H1 (cell line): ENCODE measurements around the gene CORO1C. TPM values are rescaled to one million over a fixed set of nuclear protein-coding genes. Genes with fewer than 3 reads are reported as not detected.

ENCODE experiments used
- CTCF ChIA-PET: fragments of 300-600 bp; sonication (Branson Sonifier 250); formaldehyde crosslinking; loops from one replicate; lab custom pipeline; 2021; ENCODE audit not compliant: partially characterized antibody; lab: Charles Lee
- POLR2A ChIA-PET: fragments of 300-600 bp; sonication (Branson Sonifier 250); formaldehyde crosslinking; loops from one replicate; lab custom pipeline; 2021; ENCODE audit warnings: inconsistent platforms; ENCODE audit not compliant: partially characterized antibody; lab: Charles Lee
- DNase-seq, 2 experiments: peaks; one replicate each; pipeline versions ENCODE4 v3.0.0 to v3.0.0-alpha.2; 2010 to 2022; ENCODE audit warnings: low spot score in 2 of 2, low read depth in 1 of 2, mixed read lengths in 1 of 2
- FAIRE-seq: peaks from 2 replicates; lab custom pipeline; 2011; peaks lifted over from hg19 to GRCh38; lab: Jason Lieb, UNC
- H2AFZ ChIP-seq: 2 replicates; pipeline ENCODE4 v1.8.1; 2012; ENCODE audit warnings: low read length, inconsistent platforms
- H2AK5ac ChIP-seq: 2 replicates; pipeline ENCODE4 v1.6.1; 2013; ENCODE audit warnings: low read depth, low read length
- H2BK120ac ChIP-seq: replicated peaks from 2 replicates; pipeline ENCODE3; 2013; ENCODE audit warnings: low read depth, low read length, inconsistent platforms
- H2BK12ac ChIP-seq: 2 replicates; pipeline ENCODE4 v1.6.1; 2013; ENCODE audit warnings: low read depth, low read length
- H2BK15ac ChIP-seq: 2 replicates; pipeline ENCODE4 v1.6.1; 2013; ENCODE audit warnings: low read length
- H2BK20ac ChIP-seq: 2 replicates; pipeline ENCODE4 v1.6.1; 2013; ENCODE audit warnings: low read length
- H2BK5ac ChIP-seq: 2 replicates; pipeline ENCODE4 v1.6.1; 2013; ENCODE audit warnings: low read depth, low read length
- H3K14ac ChIP-seq: 2 replicates; pipeline ENCODE4 v1.6.1; 2013; ENCODE audit warnings: inconsistent platforms; ENCODE audit not compliant: insufficient read length
- H3K18ac ChIP-seq: 2 replicates; pipeline ENCODE4 v1.6.1; 2013; ENCODE audit warnings: low read length; ENCODE audit errors: extremely low read depth
- H3K23ac ChIP-seq: 2 replicates; pipeline ENCODE4 v1.6.1; 2013; ENCODE audit warnings: inconsistent platforms; ENCODE audit not compliant: insufficient read length
- H3K23me2 ChIP-seq: 2 replicates; pipeline ENCODE4 v1.6.1; 2013; ENCODE audit warnings: low read depth, low read length
- H3K27ac ChIP-seq: 2 replicates; pipeline ENCODE4 v1.6.1; 2011; ENCODE audit warnings: low read depth, low read length, inconsistent platforms
- H3K27me3 ChIP-seq, 4 experiments: replicated peaks in 1 of 4; 1 replicate in 1 of 4; 2 replicates in 3 of 4; pipeline versions ENCODE4 v1.6.1 to v1.8.1; 2011 to 2013; ENCODE audit warnings: low read length in 3 of 4, mild to moderate bottlenecking in 3 of 4, inconsistent platforms in 2 of 4, mixed read lengths in 2 of 4, moderate library complexity in 1 of 4; ENCODE audit not compliant: control insufficient read depth in 3 of 4, insufficient read depth in 3 of 4; ENCODE audit errors: extremely low read depth in 1 of 4
- H3K36me3 ChIP-seq, 4 experiments: 2 replicates each; pipeline versions ENCODE4 v1.6.1 to v1.8.1; 2011 to 2013; ENCODE audit warnings: mild to moderate bottlenecking in 4 of 4, low read length in 3 of 4, moderate library complexity in 2 of 4, control low read depth in 1 of 4, inconsistent platforms in 1 of 4; ENCODE audit not compliant: insufficient read depth in 4 of 4, control insufficient read depth in 2 of 4
- H3K4ac ChIP-seq: replicated peaks from 2 replicates; pipeline ENCODE3; 2013; ENCODE audit warnings: low read length, low read depth, mixed read lengths, inconsistent platforms; ENCODE audit not compliant: insufficient read length
- H3K4me1 ChIP-seq, 4 experiments: replicated peaks in 1 of 4; 1 replicate in 1 of 4; 2 replicates in 3 of 4; pipeline versions ENCODE4 v1.6.1 to v1.8.1; 2011 to 2013; ENCODE audit warnings: low read length in 3 of 4, inconsistent platforms in 2 of 4, mixed read lengths in 1 of 4; ENCODE audit not compliant: insufficient read depth in 4 of 4, control insufficient read depth in 3 of 4
- H3K4me2 ChIP-seq, 2 experiments: 2 replicates each; pipeline versions ENCODE4 v1.6.1 to v1.8.1; 2011 to 2013; ENCODE audit warnings: low read depth in 2 of 2, low read length in 2 of 2, control low read depth in 1 of 2, inconsistent platforms in 1 of 2, mild to moderate bottlenecking in 1 of 2; ENCODE audit not compliant: insufficient read depth in 1 of 2
- H3K4me3 ChIP-seq, 4 experiments: fragments of 200-600, 300-600 bp in 1 of 4; sonication (generic), shearing (Covaris generic), sonication (Bioruptor Twin) in 1 of 4; 2 replicates each; pipeline versions ENCODE4 v1.5.1 to v1.8.1; 2011 to 2016; ENCODE audit warnings: low read length in 4 of 4, low read depth in 3 of 4, control low read depth in 2 of 4, inconsistent platforms in 2 of 4, mild to moderate bottlenecking in 2 of 4, mixed read lengths in 1 of 4, moderate library complexity in 1 of 4; ENCODE audit not compliant: insufficient read depth in 2 of 4; ENCODE audit errors: extremely low read depth in 1 of 4
- H3K56ac ChIP-seq: replicated peaks from 2 replicates; pipeline ENCODE3; 2013; ENCODE audit warnings: low read depth, mild to moderate bottlenecking, mixed read lengths, low read length, inconsistent platforms; ENCODE audit not compliant: insufficient read length
- H3K79me1 ChIP-seq: 2 replicates; pipeline ENCODE4 v1.6.1; 2013; ENCODE audit warnings: low read depth, low read length, control low read depth
- H3K79me2 ChIP-seq, 2 experiments: 2 replicates each; pipeline versions ENCODE4 v1.6.1 to v1.8.1; 2012 to 2013; ENCODE audit warnings: low read length in 2 of 2, mild to moderate bottlenecking in 2 of 2, inconsistent platforms in 1 of 2; ENCODE audit not compliant: insufficient read depth in 2 of 2, control insufficient read depth in 1 of 2
- H3K9ac ChIP-seq, 4 experiments: replicated peaks in 1 of 4; 1 replicate in 1 of 4; 2 replicates in 3 of 4; pipeline versions ENCODE4 v1.6.1 to v1.8.1; 2011 to 2013; ENCODE audit warnings: low read depth in 3 of 4, low read length in 3 of 4, control low read depth in 2 of 4, mild to moderate bottlenecking in 2 of 4, moderate library complexity in 2 of 4, inconsistent platforms in 1 of 4; ENCODE audit errors: extremely low read depth in 1 of 4
- H3K9me3 ChIP-seq, 2 experiments: 2 replicates each; pipeline versions ENCODE4 v1.6.1 to v1.8.1; 2012 to 2013; ENCODE audit warnings: mild to moderate bottlenecking in 2 of 2, moderate library complexity in 2 of 2, control low read depth in 1 of 2, inconsistent platforms in 1 of 2, low read depth in 1 of 2, low read length in 1 of 2, mixed read lengths in 1 of 2; ENCODE audit not compliant: insufficient read depth in 2 of 2
- H4K20me1 ChIP-seq, 2 experiments: replicated peaks in 1 of 2; 2 replicates each; pipeline versions ENCODE3 to v1.8.1; 2011 to 2013; ENCODE audit warnings: inconsistent platforms in 2 of 2, low read length in 2 of 2, mild to moderate bottlenecking in 1 of 2; ENCODE audit not compliant: insufficient read depth in 2 of 2, control insufficient read depth in 1 of 2
- H4K5ac ChIP-seq: 2 replicates; pipeline ENCODE4 v1.6.1; 2013; ENCODE audit warnings: low read length, low read depth, mixed read lengths, inconsistent platforms; ENCODE audit not compliant: insufficient read length
- H4K8ac ChIP-seq: 2 replicates; pipeline ENCODE4 v1.8.0; 2013; ENCODE audit warnings: mild to moderate bottlenecking, moderate library complexity, low read length, inconsistent platforms; ENCODE audit not compliant: insufficient read depth; ENCODE audit errors: extremely low read depth
- H4K91ac ChIP-seq: replicated peaks from 2 replicates; pipeline ENCODE3; 2013; ENCODE audit warnings: low read length, mixed read lengths, inconsistent platforms; ENCODE audit not compliant: insufficient read length
- KDM5A ChIP-seq: fragments of 200-600 bp; IDR thresholded peaks from 2 replicates; pipeline ENCODE4 v1.7.1; 2012; ENCODE audit warnings: mild to moderate bottlenecking, low read length, inconsistent platforms, mixed read lengths
- NANOG ChIP-seq: IDR thresholded peaks from 2 replicates; pipeline ENCODE4 v1.6.1; 2011; ENCODE audit warnings: low read length, low read depth, mild to moderate bottlenecking, inconsistent platforms; ENCODE audit not compliant: insufficient read depth, poor library complexity, severe bottlenecking
- WGBS, 2 experiments: shearing (Covaris generic) in 1 of 2; methylation state at CpG; one replicate each; pipeline versions ENCODE4 v1.1.6 to v1.1.7; 2013 to 2015; ENCODE audit warnings: low lambda C conversion rate in 2 of 2, mixed read lengths in 2 of 2, inconsistent platforms in 1 of 2, low coverage in 1 of 2, missing lambda C conversion rate in 1 of 2; ENCODE audit not compliant: insufficient replicate concordance in 2 of 2, insufficient coverage in 1 of 2, insufficient read length in 1 of 2; ENCODE audit errors: extremely low coverage in 1 of 2, missing lambda C conversion rate in 1 of 2; 5-methylcytosine and 5-hydroxymethylcytosine counted together
- polyA plus RNA-seq, 7 experiments: library from polyadenylated mRNA; depleted of rRNA in 3 of 7; stranded (reverse) in 5 of 7; unstranded in 2 of 7; fragments of >200 nt in 5 of 7; fragments of 200-250 nt in 2 of 7; gene quantifications; 1 replicate in 5 of 7; 2 replicates in 1 of 7; 4 replicates in 1 of 7; pipeline versions ENCODE4 v1.2.1 to v1.2.3, GENCODE V29; 2011 to 2013; ENCODE audit warnings: missing spikeins in 2 of 7, mixed read lengths in 2 of 7
- total RNA-seq: library from RNA; stranded (reverse); fragmentation: NEBNext Ultra II Directional; extraction: Animal tissue kit (Norgen Biotek cat#: 25700); gene quantifications from 2 replicates; pipeline ENCODE4 v1.2.1, GENCODE V29; 2021

CORO1C gene
- total and polyA plus RNA-seq, 2 of the 8 experiments (the other 6 are each of a cell fraction or from before 2014, with no cell fraction given), result 72.7 to 120 TPM

- FAIRE-seq (no peak), DNase-seq (no peak)
- H3K14ac ChIP-seq, result no peak overlapping the region
- CTCF ChIA-PET, result interaction anchor here (0.6 to 10.0 kb wide), 10 partner anchors 9 to 454 kb away, joined by 3 to 90 read pairs (median 4); partner anchors contain the start of gene ALKBH2
- H2AK5ac ChIP-seq, result no peak overlapping the region
- WGBS, 2 experiments, result 93% methylated on average over 11 of the region's 11 CpGs; no CpG with 5 or more reads in 1 of the 2 experiments
- no peak overlapping the region for H2BK15ac ChIP-seq
- H3K27ac ChIP-seq, result 0 out of 2 replicates have a peak overlapping the region, but pooled peaks have one; percentile 28
- H3K56ac ChIP-seq, result peak overlapping the region; percentile 20
- no peaks in the 10 kb centered on the region for H4K20me1 ChIP-seq
- no peaks in the 10 kb centered on the region for H3K27me3 ChIP-seq
- H3K4ac ChIP-seq, result no peak overlapping the region
- peak overlapping the region; percentile 31 to 57; a peak in 3 of 4 replicates for H3K4me2 ChIP-seq
- H3K9me3 ChIP-seq, result no peaks in the 10 kb centered on the region
- H3K79me1 ChIP-seq, result no peaks in the 10 kb centered on the region
- H2BK120ac ChIP-seq, result peak overlapping the region; percentile 44
- H3K4me1 ChIP-seq, result peaks cover 18 to 40% (median 25%) of the 10 kb centered on the region in 4 experiments
- no peaks in the 10 kb centered on the region for H3K23me2 ChIP-seq
- peak overlapping the region; percentile 44 for H4K5ac ChIP-seq
- POLR2A ChIA-PET, result interaction anchor here (0.6 to 2.5 kb wide), 11 partner anchors 9 to 79 kb away, joined by 3 to 9 read pairs (median 5); partner anchors contain the start of genes ISCU and SART3
- no peaks in the 10 kb centered on the region for H3K79me2 ChIP-seq
- peak overlapping the region; percentile 38 for H4K91ac ChIP-seq
- no peak overlapping the region for H2AFZ ChIP-seq
- no peak overlapping the region for H3K23ac ChIP-seq
- peak overlapping the region; percentile 93; the same call in 1 of the 2 replicates for H2BK20ac ChIP-seq
- peak overlapping the region; percentile 84; the same call in 1 of the 2 replicates for H2BK5ac ChIP-seq
- H3K9ac ChIP-seq, result 0 out of 7 replicates have a peak overlapping the region, but pooled peaks of 1 of the 4 experiments have one; percentile 19
- H2BK12ac ChIP-seq, result no peak overlapping the region; the same call in 1 of the 2 replicates
- no peak overlapping the region; a peak in 1 of 8 replicates for H3K4me3 ChIP-seq
- peak overlapping the region; percentile 93 for H3K18ac ChIP-seq
- TF ChIP-seq NANOG, result no peak
- no peak for TF ChIP-seq KDM5A
- no peak overlapping the region for H4K8ac ChIP-seq
- H3K36me3 ChIP-seq, result 0 out of 8 replicates have a peak, but pooled peaks cover 0 to 3% (median 0%) of the 10 kb centered on the region in 4 experiments
Observed at GRCh38 chr12:108638997-108639822, 92.1 kb downstream of the CORO1C start.
